Measurements from ENCODE around the gene B3GNT3. TPM values are rescaled to one million over a fixed set of nuclear protein-coding genes. Genes with fewer than 3 reads are reported as not detected.
"Not testable (repeated sequence)": the region's sequence is repeated elsewhere in the genome, so short reads cannot be mapped to it uniquely, and the experiment has no call there.

B3GNT3 gene
- polyA plus RNA-seq, 1 experiment, result not detected

DNA sequence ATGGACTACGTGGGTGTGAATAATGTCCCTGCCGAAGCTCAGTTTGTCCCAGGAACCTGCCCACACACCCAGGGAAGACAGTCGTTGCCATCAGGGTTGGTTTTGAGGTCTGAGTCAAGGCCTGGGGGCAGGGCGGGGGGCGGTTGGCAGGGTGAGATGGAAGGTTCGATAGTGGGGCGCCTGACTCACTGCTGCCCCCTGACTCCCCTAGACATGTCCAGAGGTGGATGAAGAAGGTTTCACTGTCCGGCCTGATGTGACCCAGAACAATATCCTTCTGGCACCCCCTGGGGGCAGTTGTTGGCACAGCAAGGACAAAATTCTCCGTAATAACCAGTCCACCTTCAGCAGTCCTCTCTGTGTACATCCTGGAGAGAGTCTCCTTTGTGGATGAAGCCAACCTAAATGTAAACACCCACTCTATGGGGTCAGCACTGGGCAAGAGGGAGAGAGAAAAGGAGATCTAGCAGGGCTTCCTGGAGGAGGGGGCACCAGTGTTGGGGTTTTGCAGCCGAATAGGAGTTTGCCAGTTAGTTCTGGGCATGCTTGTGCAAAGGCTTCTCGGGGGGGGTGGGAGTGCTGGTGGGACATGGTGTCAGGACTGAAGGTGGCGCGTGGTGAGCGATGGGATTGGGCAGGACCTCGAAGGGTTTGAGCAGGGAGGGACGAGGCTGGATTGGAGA lies 19.6 kb upstream of the B3GNT3 start:
- peaks cover 4% of the 10 kb centered on the region for H3K27me3 ChIP-seq (ENCODE audit: control insufficient read depth, insufficient read depth, low read length)
- no peak overlapping the region for H3K27ac ChIP-seq (ENCODE audit: low read depth, low read length)
- no peak for DNase-seq (ENCODE audit: low read depth, low spot score)
- H3K4me3 ChIP-seq (ENCODE audit: low read depth, low read length), result no peak overlapping the region
- TF ChIP-seq, protein P1, sequence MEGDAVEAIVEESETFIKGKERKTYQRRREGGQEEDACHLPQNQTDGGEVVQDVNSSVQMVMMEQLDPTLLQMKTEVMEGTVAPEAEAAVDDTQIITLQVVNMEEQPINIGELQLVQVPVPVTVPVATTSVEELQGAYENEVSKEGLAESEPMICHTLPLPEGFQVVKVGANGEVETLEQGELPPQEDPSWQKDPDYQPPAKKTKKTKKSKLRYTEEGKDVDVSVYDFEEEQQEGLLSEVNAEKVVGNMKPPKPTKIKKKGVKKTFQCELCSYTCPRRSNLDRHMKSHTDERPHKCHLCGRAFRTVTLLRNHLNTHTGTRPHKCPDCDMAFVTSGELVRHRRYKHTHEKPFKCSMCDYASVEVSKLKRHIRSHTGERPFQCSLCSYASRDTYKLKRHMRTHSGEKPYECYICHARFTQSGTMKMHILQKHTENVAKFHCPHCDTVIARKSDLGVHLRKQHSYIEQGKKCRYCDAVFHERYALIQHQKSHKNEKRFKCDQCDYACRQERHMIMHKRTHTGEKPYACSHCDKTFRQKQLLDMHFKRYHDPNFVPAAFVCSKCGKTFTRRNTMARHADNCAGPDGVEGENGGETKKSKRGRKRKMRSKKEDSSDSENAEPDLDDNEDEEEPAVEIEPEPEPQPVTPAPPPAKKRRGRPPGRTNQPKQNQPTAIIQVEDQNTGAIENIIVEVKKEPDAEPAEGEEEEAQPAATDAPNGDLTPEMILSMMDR (IDR thresholded peaks at IDR 0.05; ENCODE audit: low read depth, low read length), result peak; percentile 67
- ChIA-PET POLR2A (no interaction called here), CTCF (interaction anchor here (0.5 to 2.0 kb wide), 8 partner anchors 9 to 321 kb away, joined by 3 to 8 read pairs (median 3); no protein-coding TSS in a partner anchor)
- peaks cover 2% of the 10 kb centered on the region; the same call in 1 of the 2 replicates for H3K9me3 ChIP-seq (ENCODE audit: control insufficient read depth, insufficient read depth, low read length)

GRCh38 chr19:17775991-17776803 lies 18.7 kb upstream of the B3GNT3 start:
- TF ChIP-seq, protein P1 (IDR thresholded peaks at IDR 0.05; ENCODE audit: low read depth, low read length), result no peak
- POLR2A ChIA-PET, result no interaction called here
- Histone ChIP-seq H3K9me3 (ENCODE audit: control insufficient read depth, insufficient read depth, low read length) (peaks cover 2% of the 10 kb centered on the region; the same call in 1 of the 2 replicates), H3K4me3 (ENCODE audit: low read depth, low read length) (no peak overlapping the region), H3K27me3 (ENCODE audit: control insufficient read depth, insufficient read depth, low read length) (peaks cover 4% of the 10 kb centered on the region), H3K27ac (ENCODE audit: low read depth, low read length) (no peak overlapping the region)
- DNase-seq (ENCODE audit: low read depth, low spot score), result no peak
- CTCF ChIA-PET, result interaction anchor here (1.2 to 2.0 kb wide), 4 partner anchors 8 to 10 kb away, joined by 3 to 11 read pairs (median 6); no protein-coding TSS in a partner anchor

DNA sequence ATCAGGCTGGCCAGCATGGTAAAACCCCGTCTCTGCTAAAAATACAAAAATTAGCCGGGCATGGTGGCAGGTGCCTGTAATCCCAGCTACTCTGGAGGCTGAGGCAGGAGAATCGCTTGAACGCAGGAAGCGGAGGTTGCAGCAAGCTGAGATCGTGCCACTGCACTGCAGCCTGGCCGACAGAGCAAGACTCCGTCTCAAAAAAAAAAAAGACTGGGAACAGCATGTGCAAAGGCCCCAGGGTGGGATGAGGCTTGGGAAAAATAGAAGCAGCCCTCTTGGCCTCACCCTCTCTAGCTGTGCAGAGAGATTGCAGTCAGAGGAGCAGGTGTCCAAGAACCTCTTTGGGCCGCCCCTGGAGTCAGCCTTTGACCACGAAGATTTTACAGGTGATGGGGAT lies 17.1 kb upstream of the B3GNT3 start:
- H3K27me3 ChIP-seq (ENCODE audit: control insufficient read depth, insufficient read depth, low read length); H3K27ac ChIP-seq (ENCODE audit: low read depth, low read length); H3K4me3 ChIP-seq (ENCODE audit: low read depth, low read length); DNase-seq (ENCODE audit: low read depth, low spot score); H3K9me3 ChIP-seq (ENCODE audit: control insufficient read depth, insufficient read depth, low read length): not testable (repeated sequence)
- ChIA-PET POLR2A (interaction anchor here (0.7 kb wide), 1 partner anchor 358 kb away, joined by 3 read pairs; the partner anchor contains the start of gene MVB12A), CTCF (interaction anchor here (1.2 to 2.0 kb wide), 2 partner anchors 12 to 19 kb away, joined by 4 to 7 read pairs; no protein-coding TSS in a partner anchor)

DNA sequence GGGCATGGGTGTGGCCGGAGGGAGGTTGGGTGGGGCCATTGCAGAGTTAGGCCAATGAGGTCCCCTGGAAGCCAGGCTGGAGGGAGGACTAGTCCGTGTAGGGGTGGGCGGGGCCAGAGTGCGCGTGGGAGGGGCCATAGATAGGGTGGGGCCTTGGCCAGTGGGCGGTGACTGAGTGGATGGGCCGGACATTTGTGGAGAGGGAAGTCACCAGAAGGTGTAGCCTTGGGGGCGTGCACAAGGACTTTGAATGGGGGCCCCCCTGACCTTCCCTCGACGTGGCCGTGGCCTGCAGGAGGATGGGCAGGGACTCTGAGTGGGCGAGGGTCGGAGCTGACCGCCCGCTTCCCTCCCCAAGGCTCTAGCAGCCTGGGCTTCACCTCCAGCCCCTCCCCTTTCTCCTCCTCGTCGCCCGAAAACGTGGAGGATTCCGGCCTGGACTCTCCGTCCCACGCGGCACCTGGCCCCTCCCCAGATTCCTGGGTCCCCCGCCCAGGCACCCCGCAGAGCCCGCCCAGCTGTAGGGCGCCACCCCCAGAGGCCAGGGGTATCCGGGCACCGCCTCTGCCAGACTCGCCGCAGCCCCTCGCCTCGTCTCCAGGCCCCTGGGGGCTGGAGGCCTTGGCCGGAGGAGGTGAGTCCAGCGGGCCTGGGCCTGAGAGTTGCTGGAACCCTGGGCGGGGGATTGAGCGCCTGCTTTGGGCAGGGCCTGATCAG lies 16.5 kb upstream of the B3GNT3 start:
- TF ChIP-seq, protein P1 (IDR thresholded peaks at IDR 0.05; ENCODE audit: low read depth, low read length), result no peak
- Histone ChIP-seq H3K27me3 (ENCODE audit: control insufficient read depth, insufficient read depth, low read length) (peaks cover 4% of the 10 kb centered on the region), H3K4me3 (ENCODE audit: low read depth, low read length) (peak overlapping the region; percentile 35), H3K9me3 (ENCODE audit: control insufficient read depth, insufficient read depth, low read length) (no peaks in the 10 kb centered on the region; the same call in 1 of the 2 replicates), H3K27ac (ENCODE audit: low read depth, low read length) (no peak overlapping the region)
- POLR2A ChIA-PET, result interaction anchor here (0.7 kb wide), 1 partner anchor 359 kb away, joined by 3 read pairs; the partner anchor contains the start of gene MVB12A
- DNase-seq (ENCODE audit: low read depth, low spot score), result no peak
- CTCF ChIA-PET, result interaction anchor here (2.0 kb wide), 1 partner anchor 12 kb away, joined by 7 read pairs; no protein-coding TSS in a partner anchor

All from AG04450 (cell line).